Dermis blood vessel endothelial cell (primary cell): ENCODE results near the gene CHID1. TPM values are rescaled to one million over a fixed set of nuclear protein-coding genes. Genes with fewer than 3 reads are reported as not detected.

ENCODE experiments used
- DNase-seq: peaks from one replicate; pipeline ENCODE4 v3.0.0; 2010
- total RNA-seq: library from RNA; depleted of rRNA; stranded (reverse); fragments of >200 nt; gene quantifications from 2 replicates; pipeline ENCODE4 v1.2.3, GENCODE V29; 2014

CHID1 gene
- total RNA-seq, 1 donor from 2014 or later = 38.1 TPM

DNA sequence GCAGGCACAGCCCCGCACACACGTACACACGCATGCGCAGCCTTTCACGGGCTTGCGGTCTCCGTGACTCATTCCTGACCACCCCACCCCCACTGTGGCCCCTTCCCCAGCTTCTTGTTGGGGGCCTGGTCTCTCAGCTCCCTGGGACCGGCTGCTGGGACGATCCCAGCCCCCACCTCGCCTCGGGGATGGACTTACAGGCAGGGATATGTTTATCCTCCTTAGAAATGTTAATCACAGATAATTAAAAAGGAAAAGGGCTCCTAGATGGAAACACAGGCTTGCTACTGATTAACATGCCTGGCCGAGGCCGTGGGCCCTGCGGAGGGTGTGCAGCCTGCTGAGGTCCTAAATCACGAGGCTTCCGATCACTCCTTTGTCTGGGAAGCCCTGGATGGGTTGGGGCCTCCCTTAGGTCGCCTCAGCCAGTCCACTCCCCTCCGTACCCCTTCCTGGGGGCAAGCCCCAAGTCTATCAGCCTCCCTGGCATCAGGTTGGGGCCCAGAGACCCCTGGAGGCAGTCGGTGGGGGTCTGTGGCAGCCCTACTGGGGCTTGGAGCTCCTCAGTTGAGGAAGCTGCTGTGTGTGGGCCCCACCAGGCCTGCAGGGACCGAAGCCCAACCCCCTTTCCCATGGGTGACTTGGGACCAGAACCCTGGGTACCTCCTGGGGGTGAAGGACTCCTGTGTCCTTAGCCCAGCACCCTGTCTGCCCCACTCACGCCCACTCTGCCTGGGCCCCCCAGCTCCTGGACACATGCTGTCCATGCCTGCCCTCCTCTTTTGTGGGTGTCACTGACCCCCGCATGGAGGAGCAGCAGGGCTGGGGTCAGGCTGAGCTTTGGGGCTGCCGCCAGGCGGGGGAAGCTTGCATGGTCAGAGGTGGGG, 47.3 kb downstream of the CHID1 start:
- no peak for DNase-seq

DNA sequence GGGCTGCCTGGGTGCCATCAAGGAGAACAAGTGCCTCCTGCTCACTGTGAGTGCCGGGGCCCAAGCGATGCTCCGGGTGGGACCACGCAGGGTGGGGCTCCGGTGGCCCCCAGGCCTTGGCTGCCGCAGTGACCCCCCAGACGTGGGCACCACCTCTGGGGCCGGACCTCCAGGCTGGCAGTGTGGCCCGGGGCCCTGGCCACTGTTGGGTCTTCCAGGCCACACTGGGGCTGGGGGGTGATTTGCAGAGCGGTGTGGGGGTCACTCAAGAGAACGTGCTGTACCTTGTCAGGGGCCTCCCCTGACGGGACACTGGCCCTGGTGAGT, 48.0 kb downstream of the CHID1 start:
- no peak for DNase-seq

DNA sequence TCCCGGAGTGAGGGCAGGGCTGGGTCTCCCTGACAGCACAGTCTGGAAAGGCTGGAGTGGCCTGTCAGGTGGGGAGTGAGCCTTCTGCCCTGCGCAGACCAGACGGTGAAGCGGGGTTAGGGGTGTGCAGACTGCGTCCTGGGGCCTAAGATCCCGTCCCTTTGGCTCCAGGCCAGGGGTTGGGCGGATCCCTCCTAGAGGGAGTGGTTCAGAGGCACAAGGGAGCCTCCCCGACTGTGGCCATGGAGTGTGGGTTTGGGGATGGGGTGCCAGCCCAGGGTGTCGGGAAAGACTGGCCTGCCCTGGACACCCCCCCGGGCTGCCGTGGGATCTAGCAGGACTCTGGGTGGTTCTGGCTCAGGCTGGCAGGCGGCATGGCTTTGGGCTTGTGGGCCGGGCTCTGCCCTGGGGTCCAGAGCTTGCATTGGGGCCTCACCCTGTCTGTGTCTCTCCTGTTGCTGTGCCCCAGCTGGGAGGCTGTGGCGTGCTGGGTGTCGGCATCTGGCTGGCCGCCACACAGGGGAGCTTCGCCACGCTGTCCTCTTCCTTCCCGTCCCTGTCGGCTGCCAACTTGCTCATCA, 48.4 kb downstream of the CHID1 start:
- no peak for DNase-seq

DNA sequence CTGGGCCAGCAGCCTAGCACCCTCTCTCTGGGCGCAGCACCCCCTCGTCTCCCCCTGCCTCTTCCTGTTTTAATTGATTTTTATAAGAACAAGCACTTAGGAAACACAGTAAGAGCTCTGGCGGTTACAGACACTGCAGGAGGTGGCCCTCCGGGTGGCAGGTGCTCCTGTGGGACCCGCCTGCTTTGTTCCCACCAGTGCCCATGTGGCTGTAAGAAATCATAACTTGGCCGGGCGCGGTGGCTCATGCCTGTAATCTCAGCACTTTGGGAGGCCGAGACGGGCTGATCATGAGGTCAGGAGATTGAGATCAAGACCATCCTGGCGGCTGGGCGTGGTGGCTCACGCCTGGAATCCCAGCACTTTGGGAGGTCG, 49.5 kb downstream of the CHID1 start:
- DNase-seq = no peak

DNA sequence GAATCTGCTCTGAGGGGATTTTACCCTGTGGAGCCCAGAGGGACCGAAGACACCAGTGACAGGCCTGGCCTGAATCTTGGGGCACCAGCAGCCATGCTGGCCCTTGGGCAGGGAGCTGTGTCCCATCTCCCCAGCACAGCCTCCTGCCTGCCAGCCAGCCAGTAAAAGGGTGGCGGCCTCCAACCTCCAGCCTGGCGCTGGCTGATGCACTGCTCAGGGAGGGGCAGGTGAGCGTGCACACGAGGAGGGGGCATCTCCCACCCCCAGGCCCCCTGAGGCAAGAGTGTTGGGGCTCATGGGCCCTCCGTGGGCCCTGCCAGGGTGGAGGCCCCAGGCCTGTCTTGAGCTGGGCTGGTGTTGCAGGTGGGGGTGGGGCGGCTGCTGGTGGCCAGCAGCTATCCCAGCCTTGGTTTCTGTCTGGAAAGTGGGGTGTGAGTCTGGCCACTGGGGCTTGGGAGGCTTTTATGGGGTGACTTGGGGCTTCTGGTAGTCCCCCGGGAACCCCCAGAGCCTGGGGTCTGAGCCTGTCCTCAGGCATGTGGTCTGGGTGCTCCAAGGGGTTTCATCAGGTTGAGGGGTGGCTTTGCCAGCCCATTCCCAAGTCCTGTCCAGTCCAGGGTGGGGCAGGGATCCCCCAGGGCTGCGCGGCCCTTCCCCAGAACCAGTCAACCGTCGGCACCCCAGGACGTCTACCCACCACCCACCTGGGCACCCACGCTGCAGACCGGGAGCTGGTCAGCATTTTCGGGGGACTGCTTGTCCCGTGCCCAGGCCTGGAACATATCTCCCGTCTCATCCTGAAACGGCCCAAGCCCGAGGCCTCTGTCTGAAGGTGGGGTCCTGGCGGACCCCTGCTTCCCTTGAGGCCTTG, 50.1 kb downstream of the CHID1 start:
- DNase-seq = no peak

DNA sequence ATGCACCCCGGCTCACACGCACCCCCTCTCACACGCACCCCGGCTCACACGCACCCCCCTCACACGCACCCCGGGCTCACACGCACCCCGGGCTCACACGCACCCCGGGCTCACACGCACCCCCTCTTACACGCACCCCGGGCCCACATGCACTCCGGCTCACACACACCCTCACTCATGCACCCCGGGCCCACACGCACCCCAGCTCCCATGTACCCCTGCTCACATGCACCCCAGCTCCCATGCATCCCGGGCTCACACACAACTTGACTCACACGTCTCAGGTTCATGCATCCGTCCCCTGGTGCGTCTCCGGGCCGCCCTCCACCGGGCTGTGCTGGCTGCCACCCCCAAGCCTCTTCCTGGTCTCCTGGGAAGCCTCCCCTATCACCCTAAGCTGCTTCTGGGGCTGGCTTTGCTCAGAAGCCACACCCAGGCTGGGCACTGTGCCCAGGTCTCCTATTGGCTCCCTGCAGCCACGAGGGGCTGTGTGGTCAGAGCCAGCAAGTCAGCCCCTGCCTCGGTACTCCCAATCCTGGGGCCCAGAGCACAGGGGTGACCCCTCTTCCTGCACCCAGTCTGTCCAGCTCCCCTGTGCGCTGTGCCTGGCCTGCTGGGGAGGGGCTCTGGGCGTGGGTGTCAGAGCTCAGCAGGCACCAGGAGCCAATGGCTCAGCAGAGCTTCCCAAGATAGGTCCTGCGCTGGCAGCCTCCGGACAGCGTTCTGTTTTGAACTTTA, 51.0 kb downstream of the CHID1 start:
- peak; percentile 70 for DNase-seq

DNA sequence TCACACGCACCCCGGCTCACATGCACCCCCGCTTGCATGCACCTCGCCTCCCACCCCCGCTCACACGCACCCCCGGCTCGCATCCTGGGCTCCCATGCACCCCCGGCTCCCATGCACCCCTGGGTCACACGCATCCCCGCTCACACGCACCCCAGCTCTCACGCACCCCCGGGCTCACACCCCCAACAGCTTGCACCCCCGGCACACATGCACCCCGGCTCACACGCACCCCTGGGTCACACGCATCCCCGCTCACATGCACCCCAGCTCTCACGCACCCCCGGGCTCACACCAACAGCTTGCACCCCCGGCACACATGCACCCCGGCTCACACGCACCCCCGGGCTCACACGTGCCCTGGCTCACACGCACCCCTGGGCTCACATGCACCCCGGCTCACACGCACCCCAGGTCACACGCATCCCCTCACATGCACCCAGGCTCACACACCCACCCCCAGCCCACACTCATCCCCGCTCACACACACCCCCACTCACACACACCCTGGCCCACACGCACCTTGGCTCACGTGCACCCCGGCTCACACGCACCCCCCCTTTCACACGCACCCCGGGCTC, 51.8 kb downstream of the CHID1 start:
- DNase-seq = no peak

DNA sequence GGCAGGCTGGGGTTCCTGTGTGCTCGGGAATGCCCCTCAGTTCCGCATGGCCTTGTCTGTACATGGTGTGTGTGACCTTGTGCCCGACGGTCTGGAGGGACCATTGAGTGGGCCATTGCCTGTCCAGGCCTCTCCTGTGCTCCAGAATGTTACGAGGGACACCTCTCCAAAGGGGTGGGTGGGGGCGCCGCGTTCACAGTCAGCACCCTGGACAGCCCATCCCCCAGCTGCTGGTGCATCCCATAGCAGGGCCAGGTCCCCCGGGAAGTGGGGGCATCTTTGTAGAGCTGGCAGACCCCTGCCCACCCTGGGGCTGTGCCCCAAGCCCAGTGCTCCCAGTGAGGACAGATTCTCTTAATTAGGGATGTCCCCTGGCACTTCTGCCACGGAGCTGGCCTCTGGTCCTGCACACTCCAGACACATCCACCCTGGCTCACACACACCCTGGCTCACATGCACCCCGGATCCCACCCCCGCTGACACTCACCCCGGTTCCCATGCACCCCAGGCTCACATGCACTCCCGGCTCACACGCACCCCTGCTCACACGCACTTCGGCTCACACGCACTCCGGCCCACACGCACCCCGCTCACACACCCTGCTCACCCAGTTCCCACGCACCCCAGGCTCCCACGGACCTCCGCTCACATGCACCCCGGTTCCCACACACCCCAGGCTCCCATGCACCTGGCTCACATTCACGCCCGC, 52.4 kb downstream of the CHID1 start:
- no peak for DNase-seq

DNA sequence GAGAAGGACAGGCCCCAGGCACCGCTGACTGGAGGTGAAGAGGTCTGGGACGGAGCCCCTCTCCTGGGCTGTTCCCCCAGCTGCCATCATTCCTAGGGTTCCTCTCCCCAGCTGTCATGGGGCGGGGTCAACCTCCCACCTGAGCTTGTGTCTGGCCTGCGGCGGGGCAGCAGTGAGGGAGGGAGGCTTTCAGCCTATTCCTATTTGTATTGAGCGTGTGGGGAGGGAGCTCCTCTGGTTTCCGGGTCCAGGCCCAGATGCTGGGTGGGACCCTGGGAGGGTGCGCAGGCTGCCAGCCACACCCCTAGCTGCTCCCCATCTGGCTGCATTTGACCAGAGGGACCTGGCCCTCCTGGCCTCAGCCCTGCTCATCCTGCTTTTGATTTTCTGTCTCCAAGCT, 54.2 kb downstream of the CHID1 start:
- no peak for DNase-seq

DNA sequence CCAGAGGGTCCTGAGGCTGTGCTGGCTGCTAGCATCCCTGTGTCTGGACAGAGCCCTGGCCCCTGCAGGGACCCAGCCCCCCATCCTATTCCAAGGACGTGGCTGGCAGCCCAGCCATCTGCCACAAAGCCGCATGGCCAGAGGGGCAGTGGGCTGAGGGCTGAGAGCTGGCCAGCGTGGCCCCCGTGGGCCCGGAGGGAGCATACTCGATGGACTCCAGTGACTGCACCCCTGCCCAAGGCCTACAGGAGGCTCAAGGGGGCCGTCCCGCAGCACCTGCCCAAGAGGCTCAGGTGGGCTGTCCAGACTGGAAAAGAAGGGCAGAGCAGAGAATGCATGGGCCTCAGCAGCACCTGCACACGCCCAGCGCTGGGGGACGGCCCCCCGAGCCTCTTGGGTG, 54.8 kb downstream of the CHID1 start:
- no peak for DNase-seq

DNA sequence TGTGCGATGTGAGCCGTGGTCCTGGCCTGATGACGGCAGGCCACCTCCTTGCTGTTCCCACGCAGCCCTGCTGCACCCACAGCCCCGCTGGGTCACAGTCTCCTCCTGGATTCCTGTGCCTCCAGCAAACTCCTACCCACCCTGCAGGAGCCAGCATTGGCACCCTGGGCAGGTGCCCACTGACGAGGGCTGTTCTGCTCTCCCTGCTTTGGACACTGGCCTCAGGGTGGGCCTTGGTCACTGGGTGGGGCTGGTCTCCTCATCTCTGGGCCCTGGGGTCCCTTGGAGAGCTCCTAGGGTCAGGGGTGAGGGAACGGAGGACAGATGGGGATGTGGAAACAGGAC, 55.3 kb downstream of the CHID1 start:
- DNase-seq = no peak

DNA sequence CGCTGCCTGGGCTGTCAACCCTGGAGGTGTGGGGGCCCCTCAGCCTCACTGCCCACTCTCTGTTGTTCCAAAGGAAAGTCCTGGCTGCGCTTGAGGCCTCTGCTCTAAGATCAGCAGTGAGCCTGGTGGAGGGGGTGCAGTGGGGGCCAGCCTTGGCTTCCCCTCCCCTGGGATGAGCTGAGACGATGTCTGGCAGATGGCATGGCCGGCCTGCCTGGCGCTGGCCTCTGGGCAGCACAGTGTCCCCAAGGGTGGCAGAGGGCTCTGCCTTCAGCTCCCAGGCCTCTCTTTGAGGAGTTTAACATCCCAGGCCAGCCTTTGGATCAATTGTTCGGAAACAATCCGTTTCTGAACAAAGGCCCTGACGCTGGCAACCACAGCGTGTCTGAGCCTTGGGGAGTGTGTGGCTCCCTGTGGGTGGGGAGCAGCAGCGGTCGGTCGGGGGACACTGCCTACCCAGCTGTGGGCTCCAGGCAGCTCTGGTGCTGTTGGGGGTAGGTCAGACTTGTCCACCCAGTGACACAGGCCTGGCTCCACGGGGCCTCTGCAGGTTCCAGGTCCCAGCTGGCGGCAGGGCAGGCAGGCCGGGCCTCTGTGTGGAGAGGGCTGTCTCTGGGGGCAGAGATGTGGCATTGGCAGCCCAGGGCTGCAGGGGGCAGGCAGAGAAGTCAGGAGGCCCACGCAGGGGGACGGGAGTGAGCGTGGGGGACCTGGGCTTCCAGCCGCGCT, 55.8 kb downstream of the CHID1 start:
- no peak for DNase-seq

DNA sequence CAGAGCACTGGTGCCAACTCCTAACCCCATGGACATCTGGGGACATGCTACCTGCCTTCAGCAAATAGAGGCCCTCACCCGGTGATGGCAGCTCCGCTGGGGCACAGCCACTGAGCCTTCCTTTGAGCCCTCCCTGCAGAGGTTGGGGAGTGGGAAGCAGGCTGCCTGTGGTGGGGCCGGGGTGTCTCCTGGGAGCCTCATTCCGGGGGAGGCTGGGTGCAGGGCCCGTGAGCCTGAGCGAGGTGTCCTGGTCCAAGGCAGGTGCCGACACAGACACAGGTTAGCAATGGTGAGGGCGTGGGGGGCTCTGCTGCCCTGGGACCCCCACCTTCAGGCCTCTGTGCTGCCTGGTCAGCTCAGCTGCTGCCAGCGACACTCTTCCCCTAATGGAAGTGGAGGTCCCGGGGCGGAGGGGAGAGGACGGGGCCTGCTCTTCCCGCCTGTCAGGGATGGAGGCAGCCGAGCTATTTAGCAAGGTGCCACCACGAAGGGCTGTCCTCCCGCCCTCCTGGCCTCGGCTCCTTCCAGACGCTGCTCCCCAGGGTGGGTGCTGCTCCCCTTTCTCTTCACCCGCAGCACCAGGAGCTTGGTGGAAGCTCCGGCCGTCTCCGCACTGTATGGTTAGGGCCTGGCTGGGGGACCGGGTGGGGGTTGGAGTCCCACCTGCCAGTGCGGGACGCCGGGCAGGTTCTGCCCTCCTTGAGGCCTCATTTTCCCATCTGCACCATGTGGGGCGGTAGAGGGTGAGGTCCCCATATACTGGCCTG, 56.7 kb downstream of the CHID1 start:
- DNase-seq = no peak

DNA sequence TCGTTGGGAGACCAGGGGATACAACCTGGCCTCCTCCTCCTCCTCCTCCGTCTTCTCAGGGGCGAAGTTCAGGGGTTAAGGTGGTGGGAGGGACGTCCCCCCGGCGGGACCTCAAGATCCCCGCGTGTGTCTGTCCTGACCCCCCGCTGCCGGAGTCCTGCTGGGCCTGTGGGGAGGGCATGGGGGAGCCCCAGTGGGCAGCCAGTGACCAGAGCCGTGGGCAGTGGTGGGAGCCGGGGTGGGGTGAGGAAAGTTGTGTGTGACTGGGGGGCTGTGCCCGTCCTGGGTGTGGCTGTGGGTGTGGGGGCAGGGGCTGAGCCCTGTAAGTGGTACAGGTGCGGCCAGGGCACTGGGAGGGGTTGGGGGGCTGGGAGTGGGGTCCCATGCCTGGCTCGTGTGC, 57.8 kb downstream of the CHID1 start:
- no peak for DNase-seq

DNA sequence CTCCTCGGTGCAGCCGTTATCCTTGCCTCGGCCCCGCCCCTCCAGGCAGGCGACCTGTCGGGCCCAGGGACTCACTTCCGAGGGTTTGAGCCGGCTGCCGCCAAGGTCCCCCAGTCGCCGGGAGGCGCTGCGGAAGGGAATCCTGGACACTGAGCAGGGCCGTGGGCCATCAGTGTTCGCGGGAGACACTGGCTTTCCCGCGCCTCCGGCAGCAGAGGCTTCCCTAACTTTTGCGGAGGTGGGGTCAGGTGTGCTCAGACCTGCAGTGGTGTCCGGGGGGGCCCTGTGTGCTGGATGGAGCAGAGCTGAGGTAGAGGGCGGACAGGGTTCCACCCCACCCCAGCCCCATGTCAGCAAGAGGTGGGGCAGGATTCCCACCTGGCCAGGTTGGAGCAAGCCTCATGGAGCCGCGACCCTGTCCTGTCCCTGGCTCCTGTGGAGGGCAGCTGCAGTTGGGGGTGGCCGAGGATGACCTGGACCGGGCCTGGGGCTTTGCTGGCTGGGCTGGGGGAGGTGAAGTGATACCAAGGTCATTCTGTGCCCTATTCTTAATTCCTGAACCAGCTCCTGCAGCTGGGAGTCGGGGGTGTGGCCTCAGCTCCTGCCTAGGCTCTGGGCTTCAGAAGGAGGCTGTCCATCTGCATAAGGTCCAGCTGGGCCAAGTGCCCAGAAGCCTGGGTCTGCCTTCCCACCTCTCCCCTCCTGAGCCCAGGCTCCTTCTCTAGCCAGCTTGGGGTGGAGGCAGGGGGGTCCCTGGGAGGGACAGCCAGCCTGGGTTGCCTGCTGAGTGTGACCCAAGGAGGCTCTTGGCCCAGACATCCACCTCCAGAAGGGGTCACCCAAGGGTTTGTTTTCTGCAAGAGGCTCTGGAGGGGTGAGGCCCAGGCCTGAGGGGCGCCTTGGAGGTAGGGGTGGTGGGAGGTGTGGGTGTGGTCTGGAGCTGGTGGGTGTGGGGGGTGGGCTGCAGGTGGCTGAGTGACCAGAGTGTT, 59.5 kb downstream of the CHID1 start:
- no peak for DNase-seq

DNA sequence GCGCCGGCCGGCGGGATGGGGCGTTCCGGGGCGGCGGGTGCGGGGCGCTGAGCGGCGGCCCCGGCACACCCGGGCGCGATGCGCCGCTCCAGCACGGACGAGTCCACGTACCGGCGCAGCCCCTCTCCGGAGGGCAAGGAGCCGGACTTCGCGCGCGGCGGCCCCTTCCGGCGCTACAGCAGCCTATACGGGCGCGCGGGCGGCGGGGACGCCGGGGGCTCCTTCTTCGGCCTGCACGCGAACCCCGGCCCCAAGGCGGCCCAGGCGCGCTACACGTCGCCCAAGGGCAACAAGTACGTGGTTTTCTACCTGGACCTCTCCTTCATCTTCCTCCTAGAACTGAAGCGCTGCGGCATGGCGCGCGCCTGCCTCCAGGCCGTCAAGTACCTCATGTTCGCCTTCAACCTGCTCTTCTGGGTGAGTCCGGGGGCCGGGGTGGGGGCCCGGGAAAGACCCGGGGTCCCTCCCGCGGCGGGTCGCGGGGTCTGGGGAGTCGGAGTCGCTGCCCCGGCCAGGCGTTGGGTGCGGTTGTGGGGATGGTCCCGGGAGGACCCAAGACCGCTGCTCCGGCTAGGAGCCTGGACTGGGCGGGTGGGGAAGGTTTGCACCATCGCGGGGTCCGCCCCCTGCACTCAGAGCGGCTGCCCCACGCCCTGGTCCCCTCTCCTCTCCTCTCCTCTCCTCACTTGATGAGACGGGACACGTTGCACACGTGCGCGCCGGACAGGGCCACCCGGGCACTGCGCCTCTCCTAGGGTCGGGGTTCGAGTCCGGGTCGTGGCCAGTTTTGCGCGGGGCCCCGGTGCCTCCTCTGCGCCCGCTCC, 60.4 kb downstream of the CHID1 start:
- DNase-seq = no peak

DNA sequence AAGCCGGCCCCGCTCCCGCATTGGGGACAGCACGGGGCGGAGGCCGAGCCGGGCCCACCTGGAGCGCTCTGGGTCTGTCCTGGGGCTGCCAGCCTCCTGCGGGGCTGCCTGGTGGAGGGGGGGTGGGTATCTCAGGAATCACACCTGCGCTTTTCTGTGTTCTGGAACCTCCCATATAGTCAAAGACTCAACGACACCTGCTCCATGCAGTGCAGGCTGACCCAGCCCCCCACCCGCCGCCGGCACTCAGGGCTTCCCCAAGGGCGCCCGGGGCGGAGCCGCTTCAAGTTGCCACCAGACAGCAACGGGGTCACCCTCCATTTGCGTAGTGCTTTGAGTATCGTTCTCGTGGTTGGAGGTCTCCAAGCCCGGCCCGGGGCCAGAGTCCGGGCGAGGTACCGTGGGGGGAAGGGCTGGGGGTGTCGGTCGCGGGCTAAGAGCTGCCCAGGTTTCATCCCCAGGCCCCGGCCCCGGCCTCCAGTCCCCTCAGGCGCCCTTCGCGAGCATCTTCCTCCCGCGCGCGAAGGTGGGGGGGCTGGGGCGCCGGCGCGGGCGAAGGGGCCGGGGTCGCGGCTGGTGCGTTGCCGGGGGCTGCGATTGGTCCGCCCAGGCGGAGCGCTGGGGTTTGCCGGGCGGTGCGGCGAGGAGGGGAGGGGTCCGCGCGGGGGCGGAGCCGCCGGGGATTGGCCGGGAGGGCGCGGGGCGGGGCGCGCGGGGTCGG, 61.3 kb downstream of the CHID1 start:
- DNase-seq = peak; percentile 46
